Measurements from ENCODE around the gene RTL1.

The RTL1 gene

GRCh38 chr14:100883789-100884101 is 19.8 kb downstream of the RTL1 start:
- H3K27me3 ChIP-seq: no peaks in the 10 kb centered on the region
- no peak for TF ChIP-seq Cebpa-rat (IDR thresholded peaks at IDR 0.05)
- no peak overlapping the region for H3K27ac ChIP-seq
- H4K20me1 ChIP-seq: no peaks in the 10 kb centered on the region
- no peak overlapping the region for H3K4me2 ChIP-seq
- H3K9ac ChIP-seq: no peak overlapping the region
- H3K9me3 ChIP-seq: peaks cover 33% of the 10 kb centered on the region
- H3K4me1 ChIP-seq: peaks cover 11% of the 10 kb centered on the region
- no peak overlapping the region for H3K4me3 ChIP-seq
- no peaks in the 10 kb centered on the region for H3K36me3 ChIP-seq

GRCh38 chr14:100882991-100883788 is 20.3 kb downstream of the RTL1 start:
- H3K27me3 ChIP-seq: no peaks in the 10 kb centered on the region
- H4K20me1 ChIP-seq: no peaks in the 10 kb centered on the region
- H3K4me1 ChIP-seq: peaks cover 16% of the 10 kb centered on the region
- H3K4me2 ChIP-seq: no peak overlapping the region
- no peak overlapping the region for H3K9ac ChIP-seq
- H3K27ac ChIP-seq: no peak overlapping the region
- H3K36me3 ChIP-seq: no peaks in the 10 kb centered on the region
- TF ChIP-seq Cebpa-rat (IDR thresholded peaks at IDR 0.05): no peak
- H3K4me3 ChIP-seq: no peak overlapping the region
- peaks cover 33% of the 10 kb centered on the region for H3K9me3 ChIP-seq

GRCh38 chr14:100882026-100882967 is 21.2 kb downstream of the RTL1 start:
- Histone ChIP-seq H3K36me3 (no peaks in the 10 kb centered on the region), H3K9me3 (peaks cover 33% of the 10 kb centered on the region)
- no peak for TF ChIP-seq Cebpa-rat (IDR thresholded peaks at IDR 0.05)

GRCh38 chr14:100881211-100882025 is 22.1 kb downstream of the RTL1 start:
- no peak overlapping the region for H3K4me3 ChIP-seq

More at GRCh38 chr14:100882026-100882967, 21.2 kb downstream of the RTL1 start:
- Histone ChIP-seq H3K27ac (no peak overlapping the region), H3K9ac (no peak overlapping the region), H3K4me3 (no peak overlapping the region), H3K4me2 (no peak overlapping the region), H3K27me3 (no peaks in the 10 kb centered on the region), H4K20me1 (no peaks in the 10 kb centered on the region), H3K4me1 (peaks cover 16% of the 10 kb centered on the region)

GRCh38 chr14:100880271-100881101 is 23.0 kb downstream of the RTL1 start:
- no peaks in the 10 kb centered on the region for H4K20me1 ChIP-seq
- peaks cover 16% of the 10 kb centered on the region for H3K4me1 ChIP-seq
- no peak overlapping the region for H3K9ac ChIP-seq
- peaks cover 33% of the 10 kb centered on the region for H3K9me3 ChIP-seq
- no peak for TF ChIP-seq Cebpa-rat (IDR thresholded peaks at IDR 0.05)
- no peak overlapping the region for H3K4me3 ChIP-seq
- no peak overlapping the region for H3K4me2 ChIP-seq
- no peak overlapping the region for H3K27ac ChIP-seq
- H3K27me3 ChIP-seq: no peaks in the 10 kb centered on the region
- no peaks in the 10 kb centered on the region for H3K36me3 ChIP-seq

More at GRCh38 chr14:100881211-100882025, 22.1 kb downstream of the RTL1 start:
- peaks cover 16% of the 10 kb centered on the region for H3K4me1 ChIP-seq
- TF ChIP-seq Cebpa-rat (IDR thresholded peaks at IDR 0.05): no peak
- no peak overlapping the region for H3K4me2 ChIP-seq
- peaks cover 33% of the 10 kb centered on the region for H3K9me3 ChIP-seq
- H3K27me3 ChIP-seq: no peaks in the 10 kb centered on the region
- H3K9ac ChIP-seq: no peak overlapping the region
- H4K20me1 ChIP-seq: no peaks in the 10 kb centered on the region
- no peaks in the 10 kb centered on the region for H3K36me3 ChIP-seq
- H3K27ac ChIP-seq: no peak overlapping the region

GRCh38 chr14:100879782-100880181 is 23.7 kb downstream of the RTL1 start:
- H3K4me1 ChIP-seq: peaks cover 16% of the 10 kb centered on the region
- no peak overlapping the region for H3K9ac ChIP-seq
- H3K36me3 ChIP-seq: no peaks in the 10 kb centered on the region
- no peaks in the 10 kb centered on the region for H4K20me1 ChIP-seq
- H3K4me2 ChIP-seq: peak overlapping the region; percentile 56
- no peak overlapping the region for H3K27ac ChIP-seq
- H3K9me3 ChIP-seq: peaks cover 33% of the 10 kb centered on the region
- H3K4me3 ChIP-seq: no peak overlapping the region
- no peak for TF ChIP-seq Cebpa-rat (IDR thresholded peaks at IDR 0.05)
- H3K27me3 ChIP-seq: no peaks in the 10 kb centered on the region

- H3K4me2 ChIP-seq: peak overlapping the region; percentile 56
- TF ChIP-seq Cebpa-rat (IDR thresholded peaks at IDR 0.05): no peak
Measured at GRCh38 chr14:100879194-100879593, 24.3 kb downstream of the RTL1 start.

GRCh38 chr14:100878271-100879146 is 25.0 kb downstream of the RTL1 start:
- H3K36me3 ChIP-seq: no peaks in the 10 kb centered on the region
- H3K4me3 ChIP-seq: no peak overlapping the region
- H3K4me1 ChIP-seq: peaks cover 16% of the 10 kb centered on the region
- H3K27ac ChIP-seq: peak overlapping the region; percentile 58
- H3K9ac ChIP-seq: no peak overlapping the region
- peak overlapping the region; percentile 56 for H3K4me2 ChIP-seq
- H3K9me3 ChIP-seq: peaks cover 27% of the 10 kb centered on the region
- no peak for TF ChIP-seq Cebpa-rat (IDR thresholded peaks at IDR 0.05)
- H3K27me3 ChIP-seq: no peaks in the 10 kb centered on the region
- H4K20me1 ChIP-seq: no peaks in the 10 kb centered on the region

More at GRCh38 chr14:100879194-100879593, 24.3 kb downstream of the RTL1 start:
- Histone ChIP-seq H3K4me3 (no peak overlapping the region), H3K9ac (no peak overlapping the region), H3K36me3 (no peaks in the 10 kb centered on the region), H3K9me3 (peaks cover 33% of the 10 kb centered on the region), H3K27ac (peak overlapping the region; percentile 58), H3K4me1 (peaks cover 16% of the 10 kb centered on the region), H3K27me3 (no peaks in the 10 kb centered on the region), H4K20me1 (no peaks in the 10 kb centered on the region)
